GM18870 (cell line): Measurements from ENCODE around the gene GFPT1.
"Not testable (repeated sequence)": the region's sequence is repeated elsewhere in the genome, so short reads cannot be mapped to it uniquely, and the experiment has no call there.

Source experiments
- ATAC-seq: cut with Tn5 transposase; IDR thresholded peaks from one replicate; pipeline ENCODE4 v1.9.1; 2021; ENCODE audit warnings: moderate library complexity; ENCODE audit not compliant: unreplicated experiment

The GFPT1 gene

GRCh38 chr2:69384618-69385081 lies 2.4 kb downstream of the GFPT1 start:
- no peak for ATAC-seq

- no peak for ATAC-seq
Observed at GRCh38 chr2:69383176-69383812, 3.7 kb downstream of the GFPT1 start.

- ATAC-seq: no peak
Observed at GRCh38 chr2:69382547-69382946, 4.5 kb downstream of the GFPT1 start.

DNA sequence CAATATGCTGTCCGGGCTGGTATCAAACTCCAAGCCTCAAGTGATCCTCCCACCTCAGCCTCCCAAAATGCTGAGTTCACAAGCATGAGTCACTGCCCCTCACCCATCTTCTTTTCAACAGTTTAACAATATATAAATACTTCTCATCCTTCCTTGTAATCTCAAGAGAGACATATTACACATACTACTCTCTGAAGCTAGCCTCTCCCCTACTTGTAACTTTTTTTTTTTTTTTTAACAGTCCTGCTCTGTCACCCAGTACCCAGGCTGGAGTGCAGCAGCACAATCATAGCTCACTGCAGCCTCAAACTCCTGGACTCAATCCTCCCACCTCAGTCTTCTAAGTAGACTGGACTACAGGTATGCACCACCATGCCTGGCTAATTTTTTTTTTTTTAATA lies 5.7 kb downstream of the GFPT1 start:
- ATAC-seq: no peak

GRCh38 chr2:69380072-69380917 lies 6.7 kb downstream of the GFPT1 start:
- no peak for ATAC-seq

DNA sequence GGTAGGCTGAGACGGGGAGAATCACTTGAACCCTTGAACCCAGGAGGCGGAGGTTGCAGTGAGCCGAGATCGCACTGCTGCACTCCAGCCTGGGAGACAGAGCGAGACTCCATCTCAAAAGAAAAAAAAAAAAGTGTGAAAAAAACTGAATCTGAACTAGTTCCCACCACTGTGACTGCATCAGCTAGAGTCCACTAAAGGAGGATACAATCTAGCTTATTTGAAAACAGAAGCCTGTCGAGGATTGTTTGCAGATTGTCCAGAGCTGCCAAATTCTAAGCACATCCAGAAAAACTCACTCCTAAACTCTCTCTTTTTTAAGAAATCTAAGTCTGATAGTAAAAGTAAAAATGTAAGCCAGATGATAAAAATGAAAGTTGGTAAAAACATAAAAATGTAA lies 10.6 kb downstream of the GFPT1 start:
- no peak for ATAC-seq

DNA sequence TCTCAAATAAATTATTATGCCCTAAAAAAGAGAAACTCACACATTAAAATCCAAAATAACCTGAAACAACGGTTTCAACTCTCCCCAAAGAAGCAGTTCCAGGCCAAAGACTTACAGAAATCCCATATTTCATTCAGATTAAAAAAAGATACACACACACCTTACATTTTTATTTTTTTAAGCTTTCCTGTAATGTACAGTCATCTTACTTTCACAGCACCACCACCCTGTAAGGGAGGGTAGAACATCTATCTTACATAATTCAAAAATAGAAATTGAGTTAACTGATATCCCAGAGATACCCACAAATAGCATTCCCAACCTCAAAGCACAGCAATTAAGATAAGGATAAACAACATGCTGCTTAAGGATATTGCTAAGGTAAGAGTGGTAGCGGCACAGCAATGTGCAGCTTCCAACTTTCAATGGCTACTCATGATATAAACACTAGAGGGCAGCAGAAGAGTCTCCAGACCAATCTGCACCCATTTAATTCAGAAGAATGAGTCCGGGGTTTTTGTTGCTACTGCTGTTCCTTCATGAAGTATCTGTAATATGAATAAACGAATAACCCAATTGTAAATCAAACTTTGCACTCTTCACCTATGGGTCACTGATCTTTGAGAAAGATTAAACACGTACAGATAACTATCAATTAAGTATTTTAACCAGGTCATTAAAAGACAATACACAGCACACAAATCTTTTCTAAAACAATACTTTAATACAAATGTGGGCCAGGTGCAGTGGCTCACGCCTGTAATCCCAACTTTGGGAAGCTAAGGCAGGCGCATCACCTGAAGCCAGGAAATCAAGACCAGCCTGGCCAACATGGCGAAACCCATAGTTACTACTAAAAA lies 11.3 kb downstream of the GFPT1 start:
- no peak for ATAC-seq

GRCh38 chr2:69372767-69373166 lies 14.3 kb downstream of the GFPT1 start:
- no peak for ATAC-seq

DNA sequence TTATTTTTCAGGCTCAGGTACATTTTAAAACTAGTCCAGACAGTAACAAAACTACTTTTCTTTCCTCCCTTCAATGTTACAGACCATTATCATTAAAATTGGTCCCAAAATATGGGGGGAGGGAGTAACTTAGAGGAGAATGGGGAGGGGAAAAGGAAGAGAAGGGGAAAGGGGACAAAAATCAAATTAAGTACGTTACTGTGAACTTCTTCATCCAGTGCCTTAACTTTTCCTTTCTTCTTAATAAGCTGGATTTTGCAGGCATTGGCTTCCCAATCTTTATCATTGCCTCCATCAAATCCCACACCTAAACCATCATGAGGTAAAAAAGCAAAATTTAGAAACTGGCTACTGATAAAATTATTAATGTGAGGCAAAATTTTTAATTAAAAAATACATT lies 17.2 kb downstream of the GFPT1 start:
- no peak for ATAC-seq

DNA sequence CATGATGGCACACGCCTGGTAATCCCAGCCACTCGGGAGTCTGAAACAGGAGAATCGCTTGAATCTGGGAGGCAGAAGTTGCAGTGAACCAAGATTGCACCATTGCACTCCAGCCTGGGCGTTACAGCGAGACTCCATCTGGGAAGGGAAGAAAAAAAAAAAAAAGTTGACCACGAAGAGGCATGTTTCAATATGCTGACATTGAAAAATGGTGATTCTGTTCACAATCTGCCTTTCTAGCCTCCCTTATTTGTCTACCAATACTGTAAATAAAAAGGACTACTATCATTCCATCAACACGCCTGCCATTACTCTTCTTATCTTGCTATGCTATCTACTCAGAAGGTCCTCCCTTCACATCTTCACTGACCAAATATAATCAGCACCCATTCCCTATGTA lies 18.4 kb downstream of the GFPT1 start:
- no peak for ATAC-seq

DNA sequence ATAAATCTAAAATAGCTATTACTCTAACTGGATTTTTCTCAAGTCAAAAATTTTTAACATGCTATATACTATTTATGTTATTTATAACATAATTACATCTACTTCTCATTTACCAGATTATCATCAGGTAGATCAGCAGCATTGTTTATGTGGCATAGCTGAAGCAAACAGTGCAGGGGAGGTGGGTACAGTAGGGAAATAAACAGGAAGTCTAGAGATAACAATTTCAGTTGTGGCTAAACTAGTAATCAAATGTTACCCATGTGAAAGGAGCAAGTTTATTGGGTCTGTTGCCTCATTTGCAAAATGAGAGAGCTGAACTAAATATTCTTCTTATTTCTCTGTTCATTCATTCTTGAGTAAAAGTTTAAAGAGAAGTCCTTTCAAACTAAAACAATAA lies 27.7 kb downstream of the GFPT1 start:
- ATAC-seq: no peak

- ATAC-seq: no peak
Observed at GRCh38 chr2:69358914-69359313, 28.1 kb downstream of the GFPT1 start.

GRCh38 chr2:69356471-69356870 lies 30.6 kb downstream of the GFPT1 start:
- ATAC-seq: no peak

DNA sequence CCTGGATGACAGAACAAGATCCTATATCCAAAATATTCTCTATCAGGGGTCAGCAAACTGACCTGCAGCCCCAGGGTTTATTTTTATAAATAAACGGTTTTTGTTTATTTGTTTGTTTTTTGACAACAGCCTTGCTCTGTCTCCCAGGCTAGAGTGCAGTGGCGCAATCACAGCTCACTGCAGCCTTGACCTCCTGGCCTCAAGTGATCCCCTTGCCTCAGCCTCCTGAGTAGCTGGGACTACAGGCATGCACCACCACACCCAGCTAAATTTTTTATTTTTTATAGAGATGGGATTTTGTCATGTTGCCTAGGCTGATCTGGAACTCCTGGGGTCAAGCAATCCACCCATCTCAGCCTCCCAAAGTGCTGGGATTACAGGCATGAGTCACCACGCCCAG lies 32.1 kb downstream of the GFPT1 start:
- ATAC-seq: not testable (repeated sequence)

DNA sequence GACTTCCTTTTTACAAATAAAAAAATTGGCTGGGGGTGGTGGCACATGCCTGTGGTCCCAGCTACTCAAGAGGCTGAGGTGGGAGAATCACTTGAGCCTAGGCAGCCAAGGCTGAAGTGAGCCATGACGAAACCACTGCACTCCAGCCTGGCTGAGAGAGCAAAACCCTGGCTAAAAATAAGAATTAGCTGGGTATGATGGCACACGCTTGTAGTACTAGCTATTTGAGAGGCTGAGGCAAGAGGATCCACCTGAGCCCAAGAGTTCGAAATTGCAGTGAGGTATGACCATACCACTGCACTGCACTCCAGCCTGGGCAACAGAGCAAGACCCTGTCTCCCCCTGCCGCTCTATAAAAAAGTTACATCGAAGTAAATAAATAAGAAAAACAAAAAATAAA lies 33.7 kb downstream of the GFPT1 start:
- no peak for ATAC-seq

DNA sequence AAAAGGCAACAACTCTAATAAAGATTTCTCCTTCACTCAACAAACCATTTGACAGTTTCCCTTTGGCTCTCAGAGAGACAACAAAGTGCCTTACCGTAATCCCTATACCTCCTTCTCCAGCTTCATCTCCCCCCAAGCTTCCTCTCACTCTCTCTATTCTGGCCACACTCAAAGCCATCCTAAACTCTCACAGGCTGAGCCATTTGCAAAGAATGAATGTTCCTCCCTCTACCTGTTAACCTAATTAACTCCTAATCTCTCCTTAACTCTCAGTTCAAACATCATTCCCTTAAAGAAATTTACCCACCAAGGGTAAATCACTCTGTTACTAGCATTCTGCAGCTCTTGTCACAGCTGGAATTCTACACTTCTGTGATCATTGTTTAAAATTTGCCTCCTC lies 38.2 kb downstream of the GFPT1 start:
- ATAC-seq: no peak

DNA sequence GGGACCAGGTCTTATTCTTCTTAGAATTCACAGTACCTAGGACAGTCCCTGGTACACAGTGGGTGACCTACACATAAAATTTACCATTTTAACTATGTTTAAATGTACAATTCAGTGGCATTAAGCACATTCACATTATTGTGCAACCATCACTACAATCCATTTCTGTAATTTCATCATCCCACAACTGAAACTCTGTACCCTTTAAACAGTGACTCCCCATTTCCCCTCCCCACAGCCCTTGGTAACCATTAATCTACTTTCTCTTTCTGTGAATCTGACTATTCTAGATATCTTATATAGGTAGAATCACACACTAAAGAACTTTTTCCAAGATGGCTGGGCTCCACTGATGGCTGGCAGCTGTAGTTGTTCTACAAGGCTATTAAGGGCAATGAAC lies 41.6 kb downstream of the GFPT1 start:
- ATAC-seq: peak; percentile 64

- ATAC-seq: no peak
Observed at GRCh38 chr2:69344305-69344704, 42.7 kb downstream of the GFPT1 start.

- ATAC-seq: no peak
Observed at GRCh38 chr2:69340101-69340775, 46.8 kb downstream of the GFPT1 start.

GRCh38 chr2:69335311-69335710 lies 51.7 kb downstream of the GFPT1 start:
- no peak for ATAC-seq

DNA sequence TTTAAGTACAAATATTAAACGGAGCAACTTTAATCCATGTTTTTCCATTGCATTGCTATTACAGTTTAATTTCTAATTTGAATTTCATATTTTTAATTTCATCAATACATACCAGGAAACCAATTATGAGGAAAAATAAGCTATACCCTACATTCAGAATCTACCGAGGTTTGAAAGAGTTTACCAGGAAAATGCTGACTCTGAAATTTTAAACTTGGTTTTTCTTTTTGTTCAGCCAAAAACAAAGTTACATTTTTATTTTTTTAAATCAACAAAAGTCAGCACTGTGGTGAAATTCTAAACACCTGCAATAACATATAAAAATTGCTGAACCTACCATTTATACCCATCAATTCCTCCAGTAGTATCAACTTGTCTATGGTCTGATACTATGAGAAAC lies 53.7 kb downstream of the GFPT1 start:
- no peak for ATAC-seq
